Measurements from ENCODE around the gene SEZ6. TPM values are rescaled to one million over a fixed set of nuclear protein-coding genes. Genes with fewer than 3 reads are reported as not detected.

Gene SEZ6
- total and polyA plus RNA-seq, 2 donors (not counting 1 experiment from before 2014, with no cell fraction given) = not detected

GRCh38 chr17:29038085-29038795 lies 32.4 kb upstream of the SEZ6 start:
- ATAC-seq (ENCODE audit: low read depth) (no peak), DNase-seq (no peak)
- intact Hi-C loops (cut with micrococcal nuclease) = loop anchor here (10.0 kb wide), 1 partner anchor 73 kb away; no protein-coding TSS in a partner anchor
- Histone ChIP-seq H3K27me3 (replicated peaks in 1 of 4; ENCODE audit: control extremely low read depth in 1 of 4, control insufficient read depth in 3 of 4, insufficient read depth in 4 of 4, low read length in 3 of 4) (peaks cover 0 to 28% (median 9%) of the 10 kb centered on the region in 4 experiments), H4K20me1 (ENCODE audit: control insufficient read depth, insufficient read depth, low read length, poor library complexity, severe bottlenecking) (no peaks in the 10 kb centered on the region), H3K27ac (ENCODE audit: low read length in 2 of 2) (no peak overlapping the region), H3K9me3 (ENCODE audit: control extremely low read depth in 1 of 3, control insufficient read depth in 2 of 3, insufficient read depth in 1 of 3, low read length in 2 of 3) (peaks cover 0 to 15% (median 14%) of the 10 kb centered on the region in 3 donors), H3K36me3 (replicated peaks in 1 of 2; ENCODE audit: control extremely low read depth in 1 of 2, control insufficient read depth in 1 of 2, extremely low read depth in 1 of 2, insufficient read depth in 2 of 2, low read length in 1 of 2) (no peaks in the 10 kb centered on the region), H3K4me1 (ENCODE audit: control insufficient read depth in 2 of 2, insufficient read depth in 2 of 2, low read length in 2 of 2) (peaks cover 11 to 12% of the 10 kb centered on the region in 2 donors), H3K4me2 (replicated peaks; ENCODE audit: low read depth, low read length, poor library complexity, severe bottlenecking) (no peak overlapping the region), H3K4me3 (ENCODE audit: control extremely low read depth in 1 of 5, extremely low read depth in 1 of 5, insufficient read depth in 1 of 5, low read depth in 2 of 5, low read length in 4 of 5) (no peak overlapping the region), H3K9ac (ENCODE audit: low read length) (no peak overlapping the region), H2AFZ (ENCODE audit: insufficient read depth, low read depth, low read length, poor library complexity, severe bottlenecking) (no peak overlapping the region), H3K79me2 (ENCODE audit: control insufficient read depth, insufficient read depth, low read length) (no peaks in the 10 kb centered on the region)
- TF ChIP-seq CTCF (IDR thresholded peaks at IDR 0.05) (no peak), EZH2 (IDR thresholded peaks at IDR 0.05; ENCODE audit: borderline replicate concordance, insufficient read depth, low read depth, low read length, poor library complexity, severe bottlenecking) (no peak)
- 62% methylated on average over 11 of the region's 15 CpGs for WGBS (ENCODE audit: insufficient coverage)
- Mint-ChIP-seq H3K4me1 (peaks cover 13% of the 10 kb centered on the region), H3K4me3 (no peak overlapping the region), H3K27ac (no peak overlapping the region), H3K27me3 (peaks cover 28% of the 10 kb centered on the region), H3K9me3 (ENCODE audit: insufficient read depth) (peaks cover 5% of the 10 kb centered on the region)
- CTCF ChIA-PET = interaction anchor here (0.8 kb wide), 1 partner anchor 73 kb away, joined by 3 read pairs; no protein-coding TSS in a partner anchor
- POLR2A ChIA-PET = no interaction called here

- Mint-ChIP-seq H3K4me1 (peaks cover 7% of the 10 kb centered on the region), H3K27ac (no peak overlapping the region), H3K27me3 (peaks cover 33% of the 10 kb centered on the region), H3K4me3 (no peak overlapping the region), H3K9me3 (ENCODE audit: insufficient read depth) (peaks cover 5% of the 10 kb centered on the region)
- no peak overlapping the region for H3K4me2 ChIP-seq (replicated peaks; ENCODE audit: low read depth, low read length, poor library complexity, severe bottlenecking)
- intact Hi-C loops (cut with micrococcal nuclease) = loop anchor here (10.0 kb wide), 1 partner anchor 73 kb away; no protein-coding TSS in a partner anchor
- peaks cover 0 to 15% (median 14%) of the 10 kb centered on the region in 3 donors for H3K9me3 ChIP-seq (ENCODE audit: control extremely low read depth in 1 of 3, control insufficient read depth in 2 of 3, insufficient read depth in 1 of 3, low read length in 2 of 3)
- ChIA-PET POLR2A (no interaction called here), CTCF (no interaction called here)
- H3K4me1 ChIP-seq (ENCODE audit: control insufficient read depth in 2 of 2, insufficient read depth in 2 of 2, low read length in 2 of 2) = peaks cover 6 to 7% of the 10 kb centered on the region in 2 donors
- H3K4me3 ChIP-seq (ENCODE audit: control extremely low read depth in 1 of 5, extremely low read depth in 1 of 5, insufficient read depth in 1 of 5, low read depth in 2 of 5, low read length in 4 of 5) = no peak overlapping the region
- no peaks in the 10 kb centered on the region for H4K20me1 ChIP-seq (ENCODE audit: control insufficient read depth, insufficient read depth, low read length, poor library complexity, severe bottlenecking)
- no peaks in the 10 kb centered on the region for H3K79me2 ChIP-seq (ENCODE audit: control insufficient read depth, insufficient read depth, low read length)
- H2AFZ ChIP-seq (ENCODE audit: insufficient read depth, low read depth, low read length, poor library complexity, severe bottlenecking) = no peak overlapping the region
- peaks cover 0 to 28% (median 9%) of the 10 kb centered on the region in 4 experiments for H3K27me3 ChIP-seq (replicated peaks in 1 of 4; ENCODE audit: control extremely low read depth in 1 of 4, control insufficient read depth in 3 of 4, insufficient read depth in 4 of 4, low read length in 3 of 4)
- no peak overlapping the region for H3K9ac ChIP-seq (ENCODE audit: low read length)
- no peak overlapping the region for H3K27ac ChIP-seq (ENCODE audit: low read length in 2 of 2)
- no peak for ATAC-seq (ENCODE audit: low read depth)
- H3K36me3 ChIP-seq (replicated peaks in 1 of 2; ENCODE audit: control extremely low read depth in 1 of 2, control insufficient read depth in 1 of 2, extremely low read depth in 1 of 2, insufficient read depth in 2 of 2, low read length in 1 of 2) = no peaks in the 10 kb centered on the region
- no peak for DNase-seq
- no peak for TF ChIP-seq CTCF (IDR thresholded peaks at IDR 0.05)
- TF ChIP-seq EZH2 (IDR thresholded peaks at IDR 0.05; ENCODE audit: borderline replicate concordance, insufficient read depth, low read depth, low read length, poor library complexity, severe bottlenecking) = no peak
- 82% methylated on average over 10 of the region's 10 CpGs for WGBS (ENCODE audit: insufficient coverage)
Observed at GRCh38 chr17:29037739-29038084, 31.9 kb upstream of the SEZ6 start.
